ENCODE results near the gene LSM2.

GRCh38 chr6:31762356-31762755 lies 44.4 kb downstream of the LSM2 start, which contains the start of gene SAPCD1:
- TF ChIP-seq EZH2 (IDR thresholded peaks at IDR 0.05; ENCODE audit: borderline replicate concordance, insufficient read depth, low read length, poor library complexity, severe bottlenecking) (no peak), CTCF (IDR thresholded peaks at IDR 0.05; ENCODE audit: poor library complexity, severe bottlenecking) (no peak), RAD21 (conservative IDR thresholded peaks at IDR 0.05) (no peak), POLR2AphosphoS5 (IDR thresholded peaks at IDR 0.05) (no peak), EP300 (conservative IDR thresholded peaks at IDR 0.05; ENCODE audit: poor library complexity, severe bottlenecking) (no peak), TAF1 (IDR thresholded peaks at IDR 0.05; ENCODE audit: low read depth) (no peak)
- TF ChIP-seq, protein P1, sequence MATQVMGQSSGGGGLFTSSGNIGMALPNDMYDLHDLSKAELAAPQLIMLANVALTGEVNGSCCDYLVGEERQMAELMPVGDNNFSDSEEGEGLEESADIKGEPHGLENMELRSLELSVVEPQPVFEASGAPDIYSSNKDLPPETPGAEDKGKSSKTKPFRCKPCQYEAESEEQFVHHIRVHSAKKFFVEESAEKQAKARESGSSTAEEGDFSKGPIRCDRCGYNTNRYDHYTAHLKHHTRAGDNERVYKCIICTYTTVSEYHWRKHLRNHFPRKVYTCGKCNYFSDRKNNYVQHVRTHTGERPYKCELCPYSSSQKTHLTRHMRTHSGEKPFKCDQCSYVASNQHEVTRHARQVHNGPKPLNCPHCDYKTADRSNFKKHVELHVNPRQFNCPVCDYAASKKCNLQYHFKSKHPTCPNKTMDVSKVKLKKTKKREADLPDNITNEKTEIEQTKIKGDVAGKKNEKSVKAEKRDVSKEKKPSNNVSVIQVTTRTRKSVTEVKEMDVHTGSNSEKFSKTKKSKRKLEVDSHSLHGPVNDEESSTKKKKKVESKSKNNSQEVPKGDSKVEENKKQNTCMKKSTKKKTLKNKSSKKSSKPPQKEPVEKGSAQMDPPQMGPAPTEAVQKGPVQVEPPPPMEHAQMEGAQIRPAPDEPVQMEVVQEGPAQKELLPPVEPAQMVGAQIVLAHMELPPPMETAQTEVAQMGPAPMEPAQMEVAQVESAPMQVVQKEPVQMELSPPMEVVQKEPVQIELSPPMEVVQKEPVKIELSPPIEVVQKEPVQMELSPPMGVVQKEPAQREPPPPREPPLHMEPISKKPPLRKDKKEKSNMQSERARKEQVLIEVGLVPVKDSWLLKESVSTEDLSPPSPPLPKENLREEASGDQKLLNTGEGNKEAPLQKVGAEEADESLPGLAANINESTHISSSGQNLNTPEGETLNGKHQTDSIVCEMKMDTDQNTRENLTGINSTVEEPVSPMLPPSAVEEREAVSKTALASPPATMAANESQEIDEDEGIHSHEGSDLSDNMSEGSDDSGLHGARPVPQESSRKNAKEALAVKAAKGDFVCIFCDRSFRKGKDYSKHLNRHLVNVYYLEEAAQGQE (IDR thresholded peaks at IDR 0.05; ENCODE audit: borderline replicate concordance), result no peak
